K562 (cell line): ENCODE measurements around the gene TDG. TPM values are rescaled to one million over a fixed set of nuclear protein-coding genes. Genes with fewer than 3 reads are reported as not detected.
A peak's percentile ranks its signal among the peaks of the same experiment; 100 is the strongest.

Source experiments
- ATAC-seq: fragments of 200-7000 bp; cut with Tn5 transposase; 3 replicates; pipeline ENCODE4 v1.9.1; 2020; ENCODE audit warnings: moderate library complexity
- BruUV-seq: library from RNA; stranded (reverse); fragments of 400-500 nt; replicated peaks from 2 replicates; lab custom pipeline; 2021; lab: Mats Ljungman, UMichigan
- CTCF ChIA-PET: fragments of 300-600 bp; formaldehyde crosslinking; extraction: SDS; loops from one replicate; lab custom pipeline; 2021; ENCODE audit warnings: low intra/inter-chr PET ratio; lab: Yijun Ruan, JAX
- POLR2A ChIA-PET: fragments of 300-600, 350-650 bp; sonication (Branson Sonifier 250); formaldehyde crosslinking; extraction: SDS; loops from one replicate; lab custom pipeline; 2021; ENCODE audit warnings: antibody characterized with exemption, inconsistent platforms; lab: Yijun Ruan, JAX
- DNase-seq, 4 experiments: peaks; one replicate each; pipeline versions ENCODE4 v3.0.0 to v3.0.0-alpha.2; 2011 to 2018; ENCODE audit warnings: low spot score in 3 of 4, mixed read lengths in 3 of 4; ENCODE audit errors: extremely low read depth in 1 of 4
- FAIRE-seq: peaks from 2 replicates; lab custom pipeline; 2011; peaks lifted over from hg19 to GRCh38; lab: Jason Lieb, UNC
- H2AFZ ChIP-seq: 2 replicates; pipeline ENCODE4 v1.6.0; 2011; ENCODE audit warnings: low read depth, low read length, control low read depth, inconsistent platforms
- H3K27ac ChIP-seq: fragments of 200-600 bp; 3 replicates; pipeline ENCODE4 v1.8.0; 2011; ENCODE audit warnings: low read depth, mild to moderate bottlenecking, control low read depth, inconsistent platforms, low read length, moderate library complexity, mixed read lengths; ENCODE audit errors: extremely low read depth
- H3K27me3 ChIP-seq, 2 experiments: fragments of 300-600 bp in 1 of 2; 2 replicates in 1 of 2; 3 replicates in 1 of 2; pipeline versions ENCODE4 v1.6.0 to v1.8.0; 2011; ENCODE audit warnings: inconsistent platforms in 2 of 2, low read length in 2 of 2, mild to moderate bottlenecking in 1 of 2, mixed read lengths in 1 of 2, moderate library complexity in 1 of 2; ENCODE audit not compliant: control insufficient read depth in 2 of 2, insufficient read depth in 2 of 2
- H3K36me3 ChIP-seq: fragments of 300-600 bp; 3 replicates; pipeline ENCODE4 v1.8.0; 2011; ENCODE audit warnings: mild to moderate bottlenecking, low read length, inconsistent platforms; ENCODE audit not compliant: control insufficient read depth, insufficient read depth
- H3K4me1 ChIP-seq, 2 experiments: fragments of 200-600 bp in 1 of 2; replicated peaks in 1 of 2; 2 replicates in 1 of 2; 3 replicates in 1 of 2; pipeline versions ENCODE4 v1.5.1 to v1.8.0; 2011; ENCODE audit warnings: inconsistent platforms in 2 of 2, low read length in 2 of 2, mild to moderate bottlenecking in 1 of 2, mixed read lengths in 1 of 2, moderate library complexity in 1 of 2; ENCODE audit not compliant: control insufficient read depth in 2 of 2, insufficient read depth in 2 of 2
- H3K4me2 ChIP-seq: 2 replicates; pipeline ENCODE4 v1.6.1; 2011; ENCODE audit warnings: low read length, control low read depth, inconsistent platforms, mixed read lengths; ENCODE audit not compliant: insufficient read depth
- H3K4me3 ChIP-seq: fragments of 200-600 bp; sonication (generic), shearing (Covaris generic); 2 replicates; pipeline ENCODE4 v1.5.1; 2016; ENCODE audit warnings: control low read depth, inconsistent platforms
- H3K79me2 ChIP-seq: fragments of 200-600 bp; 3 replicates; pipeline ENCODE4 v1.8.0; 2011; ENCODE audit warnings: low read length, inconsistent platforms; ENCODE audit not compliant: control insufficient read depth, insufficient read depth
- H3K9ac ChIP-seq, 2 experiments: 2 replicates each; pipeline versions ENCODE4 v1.6.0 to v1.6.1; 2011; ENCODE audit warnings: low read depth in 2 of 2, low read length in 2 of 2, control low read depth in 1 of 2, inconsistent platforms in 1 of 2, mild to moderate bottlenecking in 1 of 2, mixed read lengths in 1 of 2; ENCODE audit not compliant: insufficient read depth in 1 of 2
- H3K9me1 ChIP-seq: one replicate; pipeline ENCODE4 v1.6.0; 2011; ENCODE audit warnings: inconsistent platforms, mild to moderate bottlenecking, low read length, moderate library complexity; ENCODE audit not compliant: control insufficient read depth, insufficient read depth
- H3K9me3 ChIP-seq: replicated peaks from 2 replicates; pipeline ENCODE4 v1.5.1; 2011; ENCODE audit warnings: low read depth, low read length, inconsistent platforms; ENCODE audit not compliant: control insufficient read depth, insufficient read depth
- H4K20me1 ChIP-seq: replicated peaks from 2 replicates; pipeline ENCODE4 v1.6.1; 2011; ENCODE audit warnings: low read length, inconsistent platforms, mixed read lengths; ENCODE audit not compliant: control insufficient read depth, insufficient read depth
- CHD2 ChIP-seq: IDR thresholded peaks from 2 replicates; pipeline ENCODE4 v1.6.1; 2011; ENCODE audit warnings: low read depth, low read length
- MAFF ChIP-seq: IDR thresholded peaks from 2 replicates; pipeline ENCODE4 v1.6.1; 2012; ENCODE audit warnings: low read length, improper control_type of control experiment
- RBM25 ChIP-seq: fragments of 200-400 bp; formaldehyde crosslinking; IDR thresholded peaks from 2 replicates; pipeline ENCODE4 v1.6.1; 2018; ENCODE audit warnings: low read length, low read depth, moderate library complexity; ENCODE audit not compliant: severe bottlenecking
- SREBF1 ChIP-seq: fragments of 150-350 bp; IDR thresholded peaks from 2 replicates; pipeline ENCODE4 v1.6.1; 2014; ENCODE audit warnings: antibody characterized with exemption, low read depth, low read length, borderline replicate concordance
- ZNF785 ChIP-seq: fragments of 250-450 bp; sonication (Bioruptor Pico); IDR thresholded peaks from 2 replicates; pipeline ENCODE4 v1.4.0; 2020; ENCODE audit warnings: mild to moderate bottlenecking
- WGBS: fragments of 100-300 bp; shearing (Covaris generic); methylation state at CpG from one replicate; pipeline ENCODE4 v1.1.6; 2016; ENCODE audit warnings: low coverage, mixed read lengths; ENCODE audit not compliant: insufficient coverage; ENCODE audit errors: missing lambda C conversion rate; 5-methylcytosine and 5-hydroxymethylcytosine counted together
- in situ Hi-C: fragments of 300-500 bp; cut with MboI; formaldehyde crosslinking; loops from 4 replicates; pipeline ENCODE4 v1.15.0; 2018; ENCODE audit warnings: inconsistent platforms, mixed read lengths
- intact Hi-C: fragments of 100-400 bp; cut with micrococcal nuclease; formaldehyde crosslinking; loops from 2 replicates; pipeline ENCODE4 v1.14.2; 2022
- polyA plus RNA-seq, 8 experiments: library from polyadenylated mRNA; depleted of rRNA in 4 of 8; stranded (reverse) in 5 of 8; unstranded in 3 of 8; fragments of >200 nt; fragmentation: Nextera tagmentation in 2 of 8; fragmentation: Illumina TruSeq in 1 of 8; extraction: Ambion mirVana in 2 of 8; extraction: Trizol in 1 of 8; gene quantifications; 2 replicates each; pipeline versions ENCODE4 v1.2.1 to v1.2.3, GENCODE V29; 2011 to 2014; ENCODE audit warnings: inconsistent platforms in 1 of 8, missing spikeins in 1 of 8
- total RNA-seq, 7 experiments: library from RNA; depleted of rRNA in 6 of 7; stranded (reverse); fragments of >200 nt in 6 of 7; fragmentation: Illumina TruSeq in 2 of 7; extraction: Trizol in 2 of 7; gene quantifications; 2 replicates each; pipeline versions ENCODE4 v1.2.1 to v1.2.3, GENCODE V29; 2011 to 2021; ENCODE audit warnings: low replicate concordance in 1 of 7

The TDG gene
- total and polyA plus RNA-seq, 9 of the 15 experiments (the other 6 are each of a cell fraction or from before 2014, with no cell fraction given): 37.6 to 77.2 (median 64.0) TPM

DNA sequence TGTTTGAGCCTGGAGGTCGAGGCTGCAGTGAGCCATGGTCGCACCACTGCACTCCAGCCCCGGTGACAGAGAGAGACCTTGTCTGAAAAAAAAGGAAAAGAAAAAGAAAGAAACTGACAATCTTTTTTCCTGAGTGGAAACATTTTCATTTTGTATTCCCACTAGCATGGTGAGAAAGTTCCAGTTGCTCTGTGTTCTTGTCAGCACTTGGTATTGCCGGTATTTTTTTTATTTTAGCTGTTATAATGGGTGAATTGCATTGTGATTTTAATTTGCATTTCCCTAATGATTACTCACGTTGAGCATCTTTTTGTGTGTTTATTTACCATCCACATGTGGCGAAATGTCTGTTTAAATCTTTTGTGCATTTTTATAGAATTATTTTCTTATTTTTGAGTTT is 58.7 kb downstream of the TDG start:
- H3K4me2 ChIP-seq: no peak overlapping the region
- no peaks in the 10 kb centered on the region for H4K20me1 ChIP-seq
- no TSS peak for BruUV-seq
- intact Hi-C loops (no loop called here), in situ Hi-C loops (no loop called here)
- FAIRE-seq: no peak
- H3K79me2 ChIP-seq: no peaks in the 10 kb centered on the region
- H3K9ac ChIP-seq: no peak overlapping the region
- no peaks in the 10 kb centered on the region for H3K36me3 ChIP-seq
- WGBS: 6% methylated on average over 6 of the region's 6 CpGs
- H3K9me1 ChIP-seq: no peaks in the 10 kb centered on the region
- H3K27me3 ChIP-seq: peaks cover 13 to 19% of the 10 kb centered on the region in 2 experiments; a peak in 4 of 5 replicates
- POLR2A ChIA-PET: no interaction called here
- no peaks in the 10 kb centered on the region for H3K9me3 ChIP-seq
- no peak for ATAC-seq
- no peaks in the 10 kb centered on the region for H3K4me1 ChIP-seq
- DNase-seq: no peak
- CTCF ChIA-PET: no interaction called here
- no peak overlapping the region for H3K4me3 ChIP-seq
- TF ChIP-seq RBM25 (peak; percentile 73), MAFF (no peak), SREBF1 (no peak), CHD2 (no peak)
- H3K27ac ChIP-seq: no peak overlapping the region
- no peak overlapping the region for H2AFZ ChIP-seq

DNA sequence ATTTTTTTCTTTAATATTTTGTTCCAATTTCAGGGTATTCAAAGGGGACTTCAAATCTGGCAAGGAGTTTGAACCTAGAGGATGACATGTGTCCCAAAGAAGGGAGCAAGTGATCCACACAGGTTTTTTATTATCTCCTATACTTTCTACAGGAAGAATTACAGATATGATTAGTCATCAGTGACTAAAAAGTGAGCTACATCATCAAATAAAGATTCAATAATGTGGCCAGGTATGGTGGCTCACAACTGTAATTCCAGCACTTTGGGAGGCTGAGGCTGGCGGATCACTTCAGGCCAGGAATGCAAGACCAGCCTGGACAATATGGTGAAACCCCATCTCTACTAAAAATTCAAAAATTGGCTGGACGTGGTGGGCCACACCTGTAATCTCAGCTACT is 60.1 kb downstream of the TDG start:
- no peaks in the 10 kb centered on the region for H4K20me1 ChIP-seq
- POLR2A ChIA-PET: no interaction called here
- no peaks in the 10 kb centered on the region for H3K9me1 ChIP-seq
- TF ChIP-seq ZNF785 (CRISPR knock-in tag): no peak
- TF ChIP-seq, all 486 proteins: peak for 0
- CTCF ChIA-PET: no interaction called here
- in situ Hi-C loops (no loop called here), intact Hi-C loops (no loop called here)
- FAIRE-seq (no peak), DNase-seq (no peak), ATAC-seq (no peak)
- H3K36me3 ChIP-seq: no peaks in the 10 kb centered on the region
- no peak overlapping the region for H2AFZ ChIP-seq
- H3K9me3 ChIP-seq: no peaks in the 10 kb centered on the region
- H3K9ac ChIP-seq: no peak overlapping the region
- H3K4me3 ChIP-seq: no peak overlapping the region
- no peaks in the 10 kb centered on the region for H3K79me2 ChIP-seq
- H3K27ac ChIP-seq: no peak overlapping the region
- no peaks in the 10 kb centered on the region for H3K4me1 ChIP-seq
- no peak overlapping the region for H3K4me2 ChIP-seq
- no TSS peak for BruUV-seq
- H3K27me3 ChIP-seq: peaks cover 13 to 22% of the 10 kb centered on the region in 2 experiments; a peak in 4 of 5 replicates
- WGBS: 6% methylated on average over 2 of the region's 2 CpGs
